Activated CD8-positive, alpha-beta memory T cell treated with anti-CD3 and anti-CD28 coated beads for 4 hours (primary cell): ENCODE data around the gene LAMA5.

Experiments used
- DNase-seq, 2 donors: peaks; one replicate each; pipeline ENCODE4 v3.0.0-alpha.2; 2020; ENCODE audit warnings: low read depth in 2 of 2

LAMA5 gene

DNA sequence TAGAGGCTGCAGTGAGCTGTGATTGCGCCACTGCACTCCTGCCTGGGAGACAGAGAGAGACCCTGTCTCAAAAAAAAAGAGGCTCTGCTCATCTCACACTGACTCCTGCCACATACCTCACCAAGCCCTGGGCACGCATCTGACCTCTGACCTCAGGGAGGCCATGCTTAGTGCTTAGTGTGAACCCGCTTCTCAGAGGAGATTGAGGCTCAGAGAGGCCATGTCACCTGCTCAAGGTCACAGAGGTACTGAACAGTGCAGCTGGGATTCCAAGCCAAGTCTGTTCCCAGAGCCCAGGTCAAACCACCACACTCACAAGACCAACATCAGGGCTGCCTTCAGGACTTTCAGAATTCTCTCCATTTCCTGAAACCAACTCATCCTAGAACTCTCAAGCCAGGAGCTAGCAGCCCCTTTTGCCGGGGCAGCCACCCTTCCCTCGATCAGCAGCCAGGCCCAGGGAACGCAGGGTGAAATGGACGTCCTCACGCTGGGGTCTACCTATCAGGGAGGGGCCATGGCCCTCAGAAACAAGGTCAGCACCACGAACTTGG lies 37.1 kb upstream of the LAMA5 start:
- DNase-seq: no peak

DNA sequence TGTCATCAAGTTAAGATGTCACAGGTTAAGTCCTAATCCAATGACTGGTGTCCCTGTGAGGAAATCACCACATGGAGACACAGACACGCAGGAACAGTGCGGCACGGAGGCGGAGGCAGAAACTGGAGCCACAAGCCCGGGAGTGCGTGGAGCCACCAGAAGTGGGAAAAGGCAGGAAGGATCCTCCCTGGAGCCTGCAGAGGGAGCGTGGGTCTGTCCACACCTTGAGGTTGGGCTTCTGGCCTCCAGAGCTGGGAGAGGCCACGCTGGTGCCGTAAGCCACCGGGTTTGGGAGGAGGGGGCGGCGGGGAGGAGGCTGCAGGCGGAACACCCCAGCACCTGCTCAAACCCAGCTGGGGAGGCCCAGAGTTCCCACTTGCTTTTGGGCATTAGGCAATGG lies 36.2 kb upstream of the LAMA5 start:
- no peak for DNase-seq

DNA sequence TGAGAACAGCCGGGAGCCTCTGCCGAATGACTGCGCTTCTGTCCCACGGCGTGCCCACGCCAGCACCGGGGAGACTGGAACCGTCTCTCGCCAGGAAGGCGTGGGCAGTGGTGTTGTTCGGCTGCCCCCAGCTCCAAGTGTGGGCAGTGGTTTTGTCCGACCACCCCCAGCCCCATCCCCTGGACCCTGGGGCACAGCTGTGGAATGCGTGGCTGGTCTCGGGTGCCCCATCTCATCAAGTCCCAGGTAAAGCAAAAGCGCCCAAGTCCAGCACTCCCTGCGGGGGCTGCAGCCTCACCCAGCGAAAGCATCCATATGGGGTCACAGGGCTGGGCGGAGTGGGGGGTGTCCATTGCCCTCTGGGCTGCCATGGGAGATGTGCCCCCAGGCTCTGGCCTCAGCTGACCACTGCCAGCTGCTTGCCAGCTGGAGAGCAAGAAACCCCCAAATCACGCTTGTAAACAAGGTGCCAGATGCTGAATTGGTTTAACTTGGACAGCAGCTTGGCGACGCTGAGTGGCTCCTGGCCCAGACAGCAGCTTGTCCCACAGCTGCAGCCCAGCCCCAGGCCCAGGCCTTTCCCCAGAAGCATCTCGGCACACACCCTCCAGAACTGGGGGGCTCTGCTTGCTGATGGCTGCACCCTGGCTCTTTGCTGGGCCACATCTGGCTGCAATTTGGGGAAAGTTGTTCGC lies 35.5 kb upstream of the LAMA5 start:
- no peak for DNase-seq

DNA sequence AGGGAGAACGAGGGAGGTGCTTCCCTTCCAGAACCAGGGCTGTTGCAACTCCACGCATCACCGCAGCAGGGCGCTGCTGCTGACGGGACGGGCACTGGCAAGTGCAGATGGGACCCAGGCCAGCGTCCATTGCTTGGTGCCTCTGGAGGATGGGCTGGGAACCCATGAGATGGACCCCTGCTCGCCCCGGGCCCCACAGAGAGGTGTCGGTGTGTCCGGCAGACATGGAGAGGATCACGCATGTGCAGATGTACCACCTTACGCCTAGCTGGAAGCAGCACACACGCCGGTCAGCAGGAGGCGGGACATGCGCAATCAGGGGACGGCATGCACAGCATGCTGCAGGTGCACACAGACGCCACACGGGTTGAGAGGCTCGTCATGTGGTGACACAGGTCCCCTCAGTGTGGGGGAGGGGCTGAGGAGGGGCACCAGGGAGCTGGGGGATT lies 34.2 kb upstream of the LAMA5 start:
- no peak for DNase-seq

DNA sequence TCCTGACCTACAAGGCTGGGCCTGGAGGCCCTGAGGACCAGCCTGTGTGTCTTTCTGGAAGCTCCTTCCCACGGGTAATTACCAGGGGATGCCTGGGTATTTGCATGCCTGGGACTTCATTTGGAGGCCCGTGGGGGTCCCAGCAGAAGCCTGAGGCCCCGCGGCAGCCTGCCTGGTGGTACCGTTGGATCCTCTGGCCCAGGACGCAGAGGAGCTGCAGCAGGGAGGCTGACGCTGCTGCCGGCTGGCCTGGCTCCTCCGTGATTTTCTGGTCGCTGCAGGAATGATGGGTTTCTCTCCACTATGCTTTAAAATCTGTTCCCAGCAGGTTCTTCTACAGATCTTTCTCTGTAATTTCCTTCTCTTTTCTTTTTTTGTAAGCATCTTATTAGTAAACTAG lies 33.4 kb upstream of the LAMA5 start:
- no peak for DNase-seq

DNA sequence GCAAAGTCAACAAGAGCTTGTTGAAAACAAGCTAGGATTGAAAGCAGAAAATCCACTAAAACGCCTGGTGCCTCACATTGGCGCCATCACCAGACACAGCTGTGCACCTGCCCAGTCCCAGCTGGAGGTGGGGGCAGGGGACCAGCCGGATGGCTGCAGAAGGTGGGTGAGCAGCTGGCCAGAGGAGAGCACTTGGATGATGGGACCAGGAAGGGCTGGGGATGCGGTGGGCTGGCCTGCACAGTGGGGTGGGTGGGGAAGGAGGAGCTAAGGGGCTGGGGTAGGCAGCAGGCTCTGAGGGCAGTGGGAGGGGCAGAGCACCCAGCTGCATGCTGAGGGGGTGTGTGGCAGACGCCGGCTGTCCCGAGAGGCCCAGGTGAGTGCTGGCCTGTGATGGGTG lies 32.9 kb upstream of the LAMA5 start:
- DNase-seq: no peak

DNA sequence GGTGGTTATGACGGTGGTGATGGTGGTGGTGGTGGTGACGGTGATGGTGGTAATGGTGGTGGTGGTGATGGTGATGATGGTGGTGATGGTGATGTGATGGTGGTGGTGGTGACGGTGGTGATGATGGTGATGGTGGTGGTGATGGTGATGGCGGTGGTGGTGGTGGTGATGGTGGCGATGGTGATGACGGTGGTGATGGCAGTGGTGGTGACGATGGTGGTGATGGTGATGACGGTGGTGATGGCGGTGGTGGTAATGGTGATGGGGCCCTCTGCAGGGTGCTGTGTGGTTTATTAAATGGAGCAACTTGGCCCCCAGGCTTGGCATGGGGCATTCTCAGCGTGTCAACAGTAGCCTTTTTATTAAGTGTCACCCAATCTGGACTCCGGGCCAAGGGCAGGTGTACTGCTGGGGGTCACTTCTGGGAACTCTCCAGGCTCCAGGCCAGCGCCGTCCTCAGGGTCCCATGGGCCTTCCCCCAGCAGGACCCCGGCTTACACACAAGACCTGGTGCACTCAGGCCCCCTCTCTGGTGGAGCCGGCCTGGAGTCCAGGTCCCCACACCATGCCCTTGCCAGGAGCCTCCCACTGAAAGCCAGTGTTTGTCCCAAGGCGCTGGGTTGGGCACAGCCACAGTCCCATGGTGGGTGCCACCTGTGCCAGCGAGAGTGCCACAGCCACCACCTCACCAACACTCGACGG lies 31.2 kb upstream of the LAMA5 start:
- DNase-seq: no peak

DNA sequence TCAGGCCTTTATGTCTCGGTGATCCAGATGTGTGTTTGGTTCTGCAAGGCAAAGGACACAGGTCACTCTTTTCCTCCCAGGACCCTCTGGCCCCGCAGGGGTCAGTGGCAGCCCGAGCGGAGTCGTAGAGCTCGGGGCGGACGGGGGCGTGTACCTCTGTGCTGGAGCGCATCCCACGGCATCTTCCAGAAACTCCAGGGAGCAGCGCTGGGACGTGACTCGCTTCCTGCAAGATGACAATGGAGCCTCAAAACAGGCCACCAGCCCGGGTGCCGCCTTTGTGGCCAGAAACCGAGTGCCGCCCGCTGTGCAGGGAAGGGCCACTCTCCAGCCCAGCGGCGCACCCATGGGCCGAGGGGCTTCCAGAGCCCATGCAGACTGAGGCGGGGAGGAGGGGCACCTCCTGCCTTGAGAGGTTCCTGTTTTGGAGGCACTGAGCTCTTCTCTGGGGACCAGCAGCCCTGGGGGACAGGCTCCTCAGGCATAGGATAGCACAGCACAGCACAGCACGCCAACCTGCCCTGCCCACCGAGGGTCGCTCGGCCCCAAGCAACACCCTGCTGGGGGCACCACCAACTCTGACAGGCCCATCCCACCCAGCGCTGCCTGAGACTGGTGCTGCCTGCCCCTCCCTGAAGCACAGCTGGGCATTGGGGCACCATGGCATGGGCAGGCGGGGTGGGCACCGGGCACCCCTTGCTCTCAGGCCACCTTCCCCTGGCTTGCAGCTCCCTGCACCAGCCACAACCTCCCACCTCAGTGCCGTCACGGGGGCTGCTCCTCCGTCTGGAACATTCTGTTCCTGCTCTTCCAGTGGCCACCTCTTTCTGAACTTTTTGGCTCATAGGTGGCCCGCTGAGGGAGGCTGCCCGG lies 29.5 kb upstream of the LAMA5 start:
- DNase-seq: no peak

DNA sequence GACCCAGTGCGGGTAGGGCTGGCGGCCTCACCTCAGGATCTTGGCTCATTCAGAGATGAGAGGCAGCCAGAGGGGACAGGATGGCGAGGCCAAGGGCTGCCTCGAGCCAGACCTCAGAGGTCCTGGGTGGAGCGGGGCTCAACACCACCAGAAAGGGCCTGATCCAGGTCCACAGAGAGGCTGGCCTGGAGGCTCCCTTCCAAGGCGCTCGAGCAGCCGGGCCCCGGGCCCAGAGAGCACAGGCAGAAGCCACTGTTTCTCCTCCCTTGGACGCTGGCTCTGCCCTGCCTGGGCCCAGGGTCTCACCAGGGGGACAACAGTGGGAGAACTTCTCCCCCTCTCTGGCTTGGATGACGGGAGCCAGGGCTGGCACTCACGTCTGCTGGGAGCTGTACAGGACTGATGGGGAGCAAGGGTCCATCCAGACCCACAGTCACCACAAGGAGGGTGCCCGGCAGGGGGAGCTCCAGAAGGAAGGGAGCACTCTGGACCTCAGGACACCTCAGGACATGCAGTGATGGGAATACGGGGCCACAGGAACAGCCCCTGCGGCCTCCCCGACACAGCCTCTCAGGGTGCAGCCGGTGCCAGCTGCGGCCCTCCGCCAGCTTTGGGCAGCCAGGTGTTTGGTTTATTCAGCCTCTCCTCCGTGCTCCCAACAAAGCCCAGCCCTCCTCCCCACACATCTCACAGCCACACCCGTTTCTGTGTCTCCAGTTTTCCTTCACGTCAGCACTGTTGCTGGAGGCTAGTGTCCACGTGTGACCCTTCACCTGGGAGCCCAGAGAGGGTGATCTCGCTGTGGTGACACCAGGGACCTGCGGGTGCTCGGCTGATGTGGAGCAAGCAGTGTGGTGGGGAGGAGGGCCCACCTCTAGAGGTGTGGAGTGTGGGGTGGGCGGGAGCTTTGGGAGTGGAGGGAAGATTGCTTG lies 28.5 kb upstream of the LAMA5 start:
- DNase-seq: no peak

DNA sequence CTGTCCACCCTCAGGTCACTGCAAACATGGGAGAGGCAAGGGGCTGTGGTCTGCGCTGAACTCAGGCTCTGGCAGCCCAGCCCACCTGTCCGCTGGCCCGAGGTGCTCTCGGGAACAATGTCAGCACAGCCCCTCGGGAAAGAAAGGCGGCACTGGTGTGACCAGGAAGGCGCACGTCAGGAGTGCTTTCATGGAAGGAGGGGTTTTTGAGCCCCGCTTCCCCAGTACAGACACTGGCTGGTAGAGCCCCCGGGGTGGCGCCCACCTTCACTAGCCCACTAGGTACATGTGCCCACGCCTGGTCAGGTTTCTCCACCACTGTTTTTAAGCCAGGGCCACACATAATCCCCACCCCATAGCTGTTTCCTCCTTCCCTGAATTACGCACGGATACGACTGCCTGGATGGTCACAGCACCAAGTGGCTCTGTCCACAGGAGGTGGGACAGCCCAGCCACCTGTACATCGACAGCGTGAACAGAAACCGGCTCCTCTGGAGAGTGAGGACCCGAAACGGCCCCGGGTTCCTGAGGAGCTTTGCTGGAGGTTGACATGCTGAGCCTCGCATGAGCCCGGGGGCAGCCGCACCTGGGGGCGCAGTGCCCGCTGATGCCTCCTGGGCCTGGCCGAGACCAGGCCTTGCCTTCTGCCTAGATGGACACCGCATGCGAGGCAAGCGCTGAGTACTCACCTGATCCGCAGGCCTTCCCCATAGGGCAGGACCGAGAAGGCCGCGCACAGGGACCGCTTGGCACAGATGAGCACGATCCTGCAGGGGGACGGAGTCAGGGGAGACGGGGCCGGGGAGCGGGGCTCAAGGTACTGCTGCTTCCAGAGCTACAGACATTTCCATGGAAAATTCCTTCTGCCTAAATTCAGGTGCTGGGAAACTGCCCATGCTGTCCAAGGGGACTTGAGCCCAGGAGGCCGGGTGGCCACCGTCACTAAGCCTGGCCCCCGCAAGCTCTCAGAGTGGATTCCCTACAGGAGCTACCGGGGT lies 27.4 kb upstream of the LAMA5 start:
- DNase-seq: no peak

DNA sequence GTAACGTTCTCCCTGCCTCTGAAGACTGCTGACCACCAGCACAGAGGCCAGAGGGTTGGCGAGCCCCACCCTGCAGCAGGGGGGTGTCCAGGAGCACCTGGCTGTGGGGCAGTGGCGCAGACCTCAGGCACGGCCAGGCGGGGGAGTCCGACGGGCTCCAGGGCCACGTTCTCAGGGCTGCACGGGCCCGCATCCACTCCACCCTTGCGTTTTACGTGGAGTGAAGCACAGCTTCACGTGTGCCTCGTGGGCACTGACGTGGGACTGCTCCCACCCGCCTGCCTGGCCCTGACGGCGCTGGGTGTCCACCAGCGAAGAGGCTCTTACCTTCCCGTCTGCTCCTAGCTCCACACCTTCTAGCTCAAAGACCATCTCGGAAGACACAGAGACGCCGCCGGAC lies 26.7 kb upstream of the LAMA5 start:
- no peak for DNase-seq

DNA sequence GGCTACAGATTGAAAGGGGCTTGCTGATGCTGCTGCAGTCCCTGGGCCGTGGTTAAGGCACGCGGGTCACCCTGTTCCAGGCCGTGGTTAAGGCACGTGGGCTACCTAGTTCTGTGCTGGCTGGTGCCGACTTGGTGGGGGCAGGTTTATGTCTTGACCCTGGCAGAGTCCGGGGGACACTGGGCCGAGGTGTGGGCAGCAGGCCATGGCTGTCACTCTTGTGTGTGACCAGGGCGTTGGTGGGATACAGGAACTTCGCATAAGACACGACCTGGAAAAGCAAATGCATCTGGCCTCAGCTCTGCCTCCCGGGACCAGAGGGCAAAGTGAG lies 26.2 kb upstream of the LAMA5 start:
- DNase-seq: no peak

DNA sequence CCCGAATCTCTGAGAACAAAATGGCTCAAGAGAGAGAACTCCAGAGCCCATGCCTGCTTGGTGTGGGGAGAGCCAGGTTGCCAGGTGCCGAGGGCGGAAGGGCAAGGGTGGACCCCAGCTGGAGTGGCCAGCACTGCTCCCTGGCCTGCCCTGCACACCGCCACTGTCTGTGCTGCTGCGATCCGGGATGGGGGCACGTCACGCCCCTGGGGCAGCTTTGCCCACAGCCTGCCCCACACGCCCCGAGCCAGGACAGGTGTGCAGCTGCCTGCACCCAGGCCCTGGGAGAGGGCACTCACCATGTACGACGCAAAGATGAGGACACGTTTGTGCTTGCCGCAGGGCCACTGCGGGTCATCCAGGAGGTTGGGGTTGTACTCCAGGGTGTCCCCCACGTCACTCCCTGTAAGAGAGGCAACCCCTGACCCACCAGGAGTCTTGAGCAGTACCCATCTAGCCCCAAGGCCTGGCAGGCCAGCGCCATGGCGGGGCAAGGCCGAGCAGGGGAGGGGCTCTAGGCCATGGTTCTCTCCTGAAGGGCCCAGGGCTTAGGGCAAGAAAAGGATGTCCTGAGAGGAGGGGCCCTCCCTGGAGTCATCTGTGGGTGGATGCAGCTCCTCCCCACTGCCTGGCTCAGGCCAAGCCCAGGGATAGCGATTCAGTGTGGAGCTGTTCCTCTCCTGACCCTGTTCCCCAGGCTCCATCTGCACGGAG lies 25.7 kb upstream of the LAMA5 start:
- DNase-seq: no peak

DNA sequence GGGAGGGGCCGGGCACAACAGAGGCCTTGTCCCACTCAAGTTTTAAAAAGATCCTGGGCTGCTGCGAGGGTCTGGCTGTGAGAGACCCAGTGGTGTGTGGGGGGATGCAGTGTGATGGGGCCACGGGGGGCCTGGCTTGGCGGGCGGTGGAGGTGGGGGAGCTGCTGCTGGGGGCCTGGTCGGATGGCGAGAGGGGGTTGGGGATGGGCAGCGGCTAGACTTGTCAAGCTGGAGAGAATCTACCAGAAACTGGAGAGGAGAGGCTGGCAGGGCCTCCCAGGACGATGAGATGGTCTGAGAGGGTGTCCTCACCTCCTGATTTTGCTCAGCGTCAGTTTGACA lies 24.9 kb upstream of the LAMA5 start:
- no peak for DNase-seq

DNA sequence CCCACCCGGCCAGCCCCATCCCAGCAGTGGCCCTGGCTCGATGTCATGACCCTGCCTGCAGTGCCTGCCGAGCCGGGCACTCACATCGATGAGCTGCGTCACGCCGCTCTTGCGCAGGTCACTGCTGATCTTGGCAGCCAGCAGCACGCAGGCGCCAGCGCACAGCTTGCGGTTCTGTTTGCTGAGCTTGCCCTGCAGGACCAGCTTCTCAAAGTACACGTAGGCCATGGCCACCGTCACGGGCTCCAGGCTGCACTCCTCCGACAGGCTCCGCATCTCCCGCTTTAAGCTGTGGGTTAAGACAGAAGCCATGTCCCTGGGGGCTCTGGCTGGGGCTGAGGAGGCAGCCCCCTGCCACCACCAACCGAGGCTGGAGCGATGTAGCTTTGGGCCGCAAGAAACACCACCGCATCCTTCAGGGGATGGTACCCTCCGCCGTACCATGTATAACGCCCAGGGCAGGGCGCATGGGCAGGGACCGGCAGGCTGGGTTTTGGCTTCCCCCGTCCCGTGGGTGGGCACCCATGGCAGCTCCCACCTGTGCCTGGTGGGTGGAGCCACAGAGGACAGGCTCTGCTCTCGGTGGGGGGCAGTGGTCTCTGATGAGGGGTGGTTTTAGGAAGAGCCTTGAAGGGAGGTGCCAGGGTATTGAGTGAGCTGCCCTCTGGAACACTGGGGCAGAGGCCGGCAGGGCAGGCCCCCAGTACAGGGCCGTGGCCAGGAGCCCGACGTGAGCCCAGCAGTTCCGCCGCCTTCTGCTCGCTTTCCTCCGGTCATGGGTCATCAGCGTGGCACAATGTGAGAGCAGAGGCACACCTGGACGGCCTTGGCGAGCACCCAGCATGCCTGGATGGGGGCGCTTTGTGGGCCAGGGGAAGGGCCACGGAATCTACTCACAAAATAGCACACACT lies 24.3 kb upstream of the LAMA5 start:
- DNase-seq: no peak

DNA sequence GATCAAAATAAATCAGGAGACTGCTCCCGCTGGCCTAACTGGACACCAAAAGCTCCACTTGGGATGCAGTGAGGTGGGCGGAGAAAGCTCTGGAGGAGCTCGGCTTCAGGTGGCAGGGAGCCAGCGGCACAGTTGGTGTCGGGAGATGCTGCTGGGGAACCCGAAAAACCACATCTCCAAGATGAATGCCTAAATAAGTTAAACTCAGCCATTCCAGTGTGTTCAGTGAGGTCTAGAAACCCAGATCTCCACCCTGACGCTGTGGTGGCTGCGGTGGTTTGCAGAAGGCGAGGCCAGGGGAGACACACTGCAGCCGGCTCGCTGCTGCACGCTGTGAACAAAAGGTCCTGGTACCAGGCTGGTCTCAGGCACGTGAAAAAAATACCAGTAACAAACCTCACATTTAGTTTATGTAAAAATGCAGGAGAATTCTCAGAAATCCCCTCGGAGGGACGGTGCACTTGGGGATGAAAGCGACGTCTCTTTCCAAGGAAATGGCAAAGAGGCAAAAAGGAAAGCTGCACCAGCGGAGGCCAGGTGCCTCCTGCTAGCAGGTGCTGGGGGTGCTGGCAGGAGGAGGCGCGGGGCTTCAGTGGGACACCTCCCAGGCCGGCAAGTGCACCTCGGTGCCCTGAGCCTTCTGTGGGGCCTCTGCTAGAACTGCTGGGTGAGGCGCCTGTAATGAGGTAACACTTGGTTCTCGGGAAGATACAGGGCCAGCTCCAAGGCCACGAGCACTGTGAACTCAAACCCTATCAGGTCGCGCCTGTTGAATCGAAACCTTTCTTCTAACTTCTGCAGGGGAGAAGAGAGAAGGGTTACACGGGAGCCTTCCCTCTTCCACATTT lies 23.4 kb upstream of the LAMA5 start:
- DNase-seq: no peak

DNA sequence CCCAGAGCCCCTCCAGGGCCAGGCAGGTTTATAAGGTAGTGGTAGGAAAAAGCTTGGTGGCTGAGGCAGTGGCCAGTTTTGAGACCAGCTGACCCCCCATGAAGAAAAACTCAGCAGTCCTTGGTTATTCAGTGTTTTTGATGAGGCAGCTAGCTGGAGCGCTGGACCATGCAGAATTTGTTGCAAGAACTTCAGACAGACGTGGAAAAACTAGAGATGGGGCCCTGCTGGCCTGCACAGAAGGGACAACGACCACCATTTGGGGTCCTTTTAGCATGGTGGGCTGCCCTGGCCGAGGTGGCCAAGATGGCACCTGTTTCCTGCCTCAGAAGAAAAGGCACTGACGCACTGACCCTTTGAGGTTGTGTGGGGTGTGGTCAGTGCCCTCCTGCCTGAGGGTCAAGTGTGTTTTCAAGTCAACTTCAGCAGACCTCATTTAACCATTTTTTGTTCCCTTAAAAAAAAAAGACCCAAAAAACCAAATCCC lies 22.5 kb upstream of the LAMA5 start:
- no peak for DNase-seq
